Keratinocyte (primary cell): ENCODE data around the gene ATP1A4. TPM values are rescaled to one million over a fixed set of nuclear protein-coding genes. Genes with fewer than 3 reads are reported as not detected.
A peak's percentile ranks its signal among the peaks of the same experiment; 100 is the strongest.

Source experiments
- DNase-seq: peaks from one replicate; pipeline ENCODE4 v3.0.0-alpha.2; 2011; ENCODE audit warnings: low read depth, missing footprints, low spot score
- FAIRE-seq: peaks from 2 replicates; lab custom pipeline; 2011; peaks lifted over from hg19 to GRCh38; lab: Jason Lieb, UNC
- H2AFZ ChIP-seq: 2 replicates; pipeline ENCODE4 v1.6.0; 2012; ENCODE audit warnings: low read length, control low read depth, inconsistent platforms; ENCODE audit not compliant: control insufficient read depth
- H3K27ac ChIP-seq: 2 replicates; pipeline ENCODE4 v1.5.1; 2011; ENCODE audit warnings: low read length; ENCODE audit not compliant: control insufficient read depth, insufficient read depth
- H3K27me3 ChIP-seq: 3 replicates; pipeline ENCODE4 v1.6.0; 2011; ENCODE audit warnings: low read length; ENCODE audit not compliant: control insufficient read depth, insufficient read depth; ENCODE audit errors: extremely low read depth
- H3K36me3 ChIP-seq, 2 experiments: 2 replicates in 1 of 2; 3 replicates in 1 of 2; pipeline ENCODE4 v1.5.1; 2011; ENCODE audit warnings: low read length in 2 of 2, mild to moderate bottlenecking in 1 of 2; ENCODE audit not compliant: control insufficient read depth in 2 of 2, insufficient read depth in 2 of 2; ENCODE audit errors: extremely low read depth in 1 of 2
- H3K4me1 ChIP-seq: 3 replicates; pipeline ENCODE4 v1.5.1; 2011; ENCODE audit warnings: low read length; ENCODE audit not compliant: control insufficient read depth, insufficient read depth; ENCODE audit errors: extremely low read depth
- H3K4me2 ChIP-seq: 3 replicates; pipeline ENCODE4 v1.6.0; 2011; ENCODE audit warnings: low read depth, low read length; ENCODE audit not compliant: control insufficient read depth, insufficient read depth; ENCODE audit errors: extremely low read depth
- H3K4me3 ChIP-seq, 3 experiments: fragments of 200-600 bp in 1 of 3; sonication (generic) in 1 of 3; 2 replicates in 2 of 3; 3 replicates in 1 of 3; pipeline ENCODE4 v1.5.1; 2011 to 2016; ENCODE audit warnings: low read length in 3 of 3, mild to moderate bottlenecking in 3 of 3, control low read depth in 2 of 3, inconsistent platforms in 1 of 3, low read depth in 1 of 3, mixed read lengths in 1 of 3, mixed run types in 1 of 3, moderate library complexity in 1 of 3; ENCODE audit not compliant: control insufficient read depth in 2 of 3, insufficient read depth in 2 of 3; ENCODE audit errors: extremely low read depth in 1 of 3
- H3K79me2 ChIP-seq: 2 replicates; pipeline ENCODE4 v1.6.0; 2012; ENCODE audit warnings: low read length; ENCODE audit not compliant: control insufficient read depth, insufficient read depth
- H3K9ac ChIP-seq: 3 replicates; pipeline ENCODE4 v1.6.0; 2011; ENCODE audit warnings: low read length; ENCODE audit not compliant: control insufficient read depth, insufficient read depth; ENCODE audit errors: extremely low read depth
- H3K9me1 ChIP-seq: 3 replicates; pipeline ENCODE4 v1.6.0; 2011; ENCODE audit warnings: low read length; ENCODE audit not compliant: control insufficient read depth, insufficient read depth; ENCODE audit errors: extremely low read depth
- H3K9me3 ChIP-seq: 2 replicates; pipeline ENCODE4 v1.5.1; 2012; ENCODE audit warnings: low read depth, low read length; ENCODE audit not compliant: control insufficient read depth
- H4K20me1 ChIP-seq: 3 replicates; pipeline ENCODE4 v1.6.0; 2011; ENCODE audit warnings: low read length; ENCODE audit not compliant: control insufficient read depth, insufficient read depth; ENCODE audit errors: extremely low read depth
- CTCF ChIP-seq, 3 experiments: IDR thresholded peaks in 1 of 3; conservative IDR thresholded peaks in 1 of 3; optimal IDR thresholded peaks in 1 of 3; 2 replicates in 2 of 3; 3 replicates in 1 of 3; pipeline versions ENCODE3 to v1.5.1; 2011; ENCODE audit warnings: low read length in 3 of 3, mild to moderate bottlenecking in 3 of 3, moderate library complexity in 2 of 3, control low read depth in 1 of 3, inconsistent platforms in 1 of 3; ENCODE audit not compliant: insufficient read depth in 2 of 3; ENCODE audit errors: extremely low read depth in 1 of 3
- EZH2 ChIP-seq: IDR thresholded peaks from one replicate; pipeline ENCODE4 v1.6.1; 2012; ENCODE audit warnings: inconsistent platforms, mild to moderate bottlenecking, low read length, moderate library complexity
- dilution Hi-C: fragments of 300-500 bp; cut with MboI; formaldehyde crosslinking; loops from one replicate; pipeline ENCODE4 v1.7.0; 2020; ENCODE audit warnings: low sequenced_read_pairs; ENCODE audit not compliant: extremely low pct_ligation_motif_present
- polyA plus RNA-seq, 5 experiments: library from polyadenylated mRNA; depleted of rRNA in 3 of 5; stranded (reverse) in 3 of 5; stranded (forward) in 1 of 5; unstranded in 1 of 5; fragments of >200 nt; gene quantifications; 1 replicate in 1 of 5; 2 replicates in 3 of 5; 3 replicates in 1 of 5; pipeline versions ENCODE4 v1.2.1 to v1.2.3, GENCODE V29; 2011 to 2012; ENCODE audit warnings: missing spikeins in 2 of 5, low read depth in 1 of 5, low replicate concordance in 1 of 5

Gene ATP1A4
- polyA plus RNA-seq, 1 donor (not counting 4 experiments of a cell fraction or from before 2014, with no cell fraction given) = not detected

GRCh38 chr1:160116283-160117147 is 34.9 kb upstream of the ATP1A4 start:
- Histone ChIP-seq H2AFZ (no peak overlapping the region), H3K36me3 (no peaks in the 10 kb centered on the region), H3K27ac (no peak overlapping the region), H3K79me2 (no peaks in the 10 kb centered on the region), H3K27me3 (no peaks in the 10 kb centered on the region), H3K4me2 (peak overlapping the region; percentile 33), H3K9me1 (no peaks in the 10 kb centered on the region), H3K9me3 (no peaks in the 10 kb centered on the region), H3K4me3 (no peak overlapping the region), H3K9ac (no peak overlapping the region), H4K20me1 (no peaks in the 10 kb centered on the region), H3K4me1 (peaks cover 13% of the 10 kb centered on the region)
- FAIRE-seq (peak; percentile 99), DNase-seq (peak; percentile 92)
- dilution Hi-C loops = no loop called here
- TF ChIP-seq CTCF (optimal IDR thresholded peaks at IDR 0.05 in 1 of 3, IDR thresholded peaks at IDR 0.05 in 1 of 3, conservative IDR thresholded peaks at IDR 0.05 in 1 of 3; ENCODE audit: extremely low read depth in 1 of 3, insufficient read depth in 2 of 3, low read length in 3 of 3) (no peak), EZH2 (no peak)

GRCh38 chr1:160117300-160117699 is 34.1 kb upstream of the ATP1A4 start:
- no peaks in the 10 kb centered on the region for H3K9me3 ChIP-seq
- no peak for FAIRE-seq
- peaks cover 13% of the 10 kb centered on the region for H3K4me1 ChIP-seq
- H3K4me2 ChIP-seq = peak overlapping the region; percentile 33
- H3K9ac ChIP-seq = no peak overlapping the region
- no peak overlapping the region for H3K27ac ChIP-seq
- TF ChIP-seq CTCF (optimal IDR thresholded peaks at IDR 0.05 in 1 of 3, IDR thresholded peaks at IDR 0.05 in 1 of 3, conservative IDR thresholded peaks at IDR 0.05 in 1 of 3; ENCODE audit: extremely low read depth in 1 of 3, insufficient read depth in 2 of 3, low read length in 3 of 3) (no peak), EZH2 (no peak)
- dilution Hi-C loops = no loop called here
- peak overlapping the region in 1 of 3 experiments; percentile 2 for H3K4me3 ChIP-seq
- no peaks in the 10 kb centered on the region for H3K9me1 ChIP-seq
- H3K79me2 ChIP-seq = no peaks in the 10 kb centered on the region
- no peaks in the 10 kb centered on the region for H4K20me1 ChIP-seq
- DNase-seq = no peak
- no peaks in the 10 kb centered on the region for H3K36me3 ChIP-seq
- H3K27me3 ChIP-seq = no peaks in the 10 kb centered on the region
- H2AFZ ChIP-seq = no peak overlapping the region
